Measurements from ENCODE around the gene POLD2. TPM values are rescaled to one million over a fixed set of nuclear protein-coding genes. Genes with fewer than 3 reads are reported as not detected.
"Not testable (repeated sequence)": the region's sequence is repeated elsewhere in the genome, so short reads cannot be mapped to it uniquely, and the experiment has no call there.

POLD2 gene
- 88.5 TPM for polyA plus RNA-seq

GRCh38 chr7:44123190-44124003, at the start of gene POLD2:
Gene POLD2, minus strand, starts transcription at chr7:44123548. Its CDS starts 1,495 bp downstream, at chr7:44122053.
- peak within 1 kb of the TSS; percentile 7 to 83 (median 62) for H3K27ac Mint-ChIP-seq
- peaks cover 5% of the 10 kb centered on the region for H3K36me3 Mint-ChIP-seq
- peaks cover 15 to 26% (median 24%) of the 10 kb centered on the region in 3 donors for H3K4me1 Mint-ChIP-seq
- peak within 1 kb of the TSS; percentile 84 to 94 (median 92) for H3K4me3 Mint-ChIP-seq
- peaks cover 0 to 3% (median 0%) of the 10 kb centered on the region in 3 donors for H3K9me3 Mint-ChIP-seq
- no peaks in the 10 kb centered on the region for H3K27me3 Mint-ChIP-seq

GRCh38 chr7:44172803-44173424, 49.6 kb upstream of the POLD2 start:
- Mint-ChIP-seq H3K27me3 (peaks cover 5% of the 10 kb centered on the region), H3K4me1 (peaks cover 2 to 6% (median 5%) of the 10 kb centered on the region in 3 donors), H3K4me3 (no peak overlapping the region), H3K9me3 (no peaks in the 10 kb centered on the region), H3K27ac (no peak overlapping the region), H3K36me3 (peaks cover 5% of the 10 kb centered on the region)

- peaks cover 5% of the 10 kb centered on the region for H3K36me3 Mint-ChIP-seq
- peaks cover 5 to 11% (median 10%) of the 10 kb centered on the region in 3 donors for H3K4me1 Mint-ChIP-seq
- no peaks in the 10 kb centered on the region for H3K9me3 Mint-ChIP-seq
- no peak overlapping the region for H3K27ac Mint-ChIP-seq
- H3K4me3 Mint-ChIP-seq: no peak overlapping the region
- H3K27me3 Mint-ChIP-seq: peaks cover 5% of the 10 kb centered on the region
Measured at GRCh38 chr7:44172352-44172751, 49.0 kb upstream of the POLD2 start.

- not testable (repeated sequence) for H3K27ac Mint-ChIP-seq, H3K4me3 Mint-ChIP-seq, H3K36me3 Mint-ChIP-seq, H3K9me3 Mint-ChIP-seq, H3K27me3 Mint-ChIP-seq
- peaks cover 5 to 11% (median 10%) of the 10 kb centered on the region in 3 donors for H3K4me1 Mint-ChIP-seq
Measured at GRCh38 chr7:44171901-44172300, 48.6 kb upstream of the POLD2 start.

GRCh38 chr7:44167920-44168319, 44.6 kb upstream of the POLD2 start:
- peaks cover 3% of the 10 kb centered on the region for H3K27me3 Mint-ChIP-seq
- H3K4me1 Mint-ChIP-seq: peaks cover 6 to 11% (median 10%) of the 10 kb centered on the region in 3 donors
- H3K36me3 Mint-ChIP-seq: no peaks in the 10 kb centered on the region
- peak overlapping the region in 1 of 3 donors; percentile 26 for H3K27ac Mint-ChIP-seq
- H3K4me3 Mint-ChIP-seq: no peak overlapping the region
- H3K9me3 Mint-ChIP-seq: peaks cover 0 to 10% (median 0%) of the 10 kb centered on the region in 3 donors

GRCh38 chr7:44163591-44163990, 40.2 kb upstream of the POLD2 start:
- peaks cover 0 to 10% (median 0%) of the 10 kb centered on the region in 3 donors for H3K9me3 Mint-ChIP-seq
- H3K36me3 Mint-ChIP-seq: no peaks in the 10 kb centered on the region
- H3K27ac Mint-ChIP-seq: no peak overlapping the region
- H3K27me3 Mint-ChIP-seq: no peaks in the 10 kb centered on the region
- H3K4me3 Mint-ChIP-seq: no peak overlapping the region
- H3K4me1 Mint-ChIP-seq: peaks cover 6 to 7% (median 6%) of the 10 kb centered on the region in 3 donors

- H3K4me3 Mint-ChIP-seq: no peak overlapping the region
- no peaks in the 10 kb centered on the region for H3K36me3 Mint-ChIP-seq
- no peaks in the 10 kb centered on the region for H3K27me3 Mint-ChIP-seq
- peaks cover 4 to 5% (median 4%) of the 10 kb centered on the region in 3 donors for H3K4me1 Mint-ChIP-seq
- no peak overlapping the region for H3K27ac Mint-ChIP-seq
- peaks cover 0 to 10% (median 0%) of the 10 kb centered on the region in 3 donors for H3K9me3 Mint-ChIP-seq
Measured at GRCh38 chr7:44162785-44163395, 39.5 kb upstream of the POLD2 start.

- Mint-ChIP-seq H3K27ac (no peak overlapping the region), H3K9me3 (peaks cover 0 to 10% (median 0%) of the 10 kb centered on the region in 3 donors), H3K4me3 (no peak overlapping the region), H3K4me1 (peaks cover 0 to 1% (median 0%) of the 10 kb centered on the region in 3 donors), H3K36me3 (no peaks in the 10 kb centered on the region), H3K27me3 (no peaks in the 10 kb centered on the region)
Measured at GRCh38 chr7:44162179-44162578, 38.8 kb upstream of the POLD2 start.

- Mint-ChIP-seq H3K4me1 (peaks cover 0 to 1% (median 0%) of the 10 kb centered on the region in 3 donors), H3K4me3 (no peak overlapping the region), H3K27ac (no peak overlapping the region), H3K9me3 (peaks cover 0 to 10% (median 0%) of the 10 kb centered on the region in 3 donors), H3K27me3 (no peaks in the 10 kb centered on the region), H3K36me3 (no peaks in the 10 kb centered on the region)
Measured at GRCh38 chr7:44161371-44161770, 38.0 kb upstream of the POLD2 start.

GRCh38 chr7:44159824-44160630, 36.7 kb upstream of the POLD2 start:
- peak overlapping the region in 1 of 3 donors; percentile 53 for H3K27ac Mint-ChIP-seq
- H3K4me3 Mint-ChIP-seq: no peak overlapping the region
- no peaks in the 10 kb centered on the region for H3K36me3 Mint-ChIP-seq
- H3K27me3 Mint-ChIP-seq: no peaks in the 10 kb centered on the region
- H3K4me1 Mint-ChIP-seq: no peaks in the 10 kb centered on the region
- peaks cover 0 to 10% (median 0%) of the 10 kb centered on the region in 3 donors for H3K9me3 Mint-ChIP-seq

GRCh38 chr7:44158873-44159631, 35.7 kb upstream of the POLD2 start:
- Mint-ChIP-seq H3K4me1 (no peaks in the 10 kb centered on the region), H3K36me3 (no peaks in the 10 kb centered on the region), H3K27ac (no peak overlapping the region), H3K27me3 (no peaks in the 10 kb centered on the region), H3K9me3 (peaks cover 0 to 3% (median 0%) of the 10 kb centered on the region in 3 donors), H3K4me3 (no peak overlapping the region)

GRCh38 chr7:44158096-44158872, 34.9 kb upstream of the POLD2 start:
- Mint-ChIP-seq H3K36me3 (no peaks in the 10 kb centered on the region), H3K4me1 (no peaks in the 10 kb centered on the region), H3K9me3 (no peaks in the 10 kb centered on the region), H3K27me3 (no peaks in the 10 kb centered on the region), H3K4me3 (no peak overlapping the region), H3K27ac (no peak overlapping the region)
